ENCODE data around the gene PDE6A. TPM values are rescaled to one million over a fixed set of nuclear protein-coding genes. Genes with fewer than 3 reads are reported as not detected.

PDE6A gene
- total and polyA plus RNA-seq, 2 of the 13 experiments (the other 11 are each of a cell fraction or from before 2014, with no cell fraction given) = 0.01 TPM; not detected in 1

GRCh38 chr5:149820012-149820411 lies 124.6 kb downstream of the PDE6A start (continued):
- TF ChIP-seq ETV6 (CRISPR knock-in tag; conservative IDR thresholded peaks at IDR 0.05) (no peak), ZNF121 (CRISPR knock-in tag; IDR thresholded peaks at IDR 0.05) (no peak), HMG20B (CRISPR knock-in tag; conservative IDR thresholded peaks at IDR 0.05) (no peak)
- TF ChIP-seq, protein P1, sequence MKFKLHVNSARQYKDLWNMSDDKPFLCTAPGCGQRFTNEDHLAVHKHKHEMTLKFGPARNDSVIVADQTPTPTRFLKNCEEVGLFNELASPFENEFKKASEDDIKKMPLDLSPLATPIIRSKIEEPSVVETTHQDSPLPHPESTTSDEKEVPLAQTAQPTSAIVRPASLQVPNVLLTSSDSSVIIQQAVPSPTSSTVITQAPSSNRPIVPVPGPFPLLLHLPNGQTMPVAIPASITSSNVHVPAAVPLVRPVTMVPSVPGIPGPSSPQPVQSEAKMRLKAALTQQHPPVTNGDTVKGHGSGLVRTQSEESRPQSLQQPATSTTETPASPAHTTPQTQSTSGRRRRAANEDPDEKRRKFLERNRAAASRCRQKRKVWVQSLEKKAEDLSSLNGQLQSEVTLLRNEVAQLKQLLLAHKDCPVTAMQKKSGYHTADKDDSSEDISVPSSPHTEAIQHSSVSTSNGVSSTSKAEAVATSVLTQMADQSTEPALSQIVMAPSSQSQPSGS (CRISPR knock-in tag; IDR thresholded peaks at IDR 0.05) = no peak

GRCh38 chr5:149818116-149818515 lies 126.5 kb downstream of the PDE6A start:
- BruUV-seq (replicated peaks) = no TSS peak
- FAIRE-seq = no peak
- Histone ChIP-seq H2AFZ (ENCODE audit: low read length) (no peak overlapping the region), H3K79me2 (ENCODE audit: insufficient read depth, low read length) (no peaks in the 10 kb centered on the region), H3K4me1 (ENCODE audit: insufficient read depth, low read length) (peaks cover 9% of the 10 kb centered on the region; the same call in 1 of the 2 replicates), H3K9me3 (ENCODE audit: low read length) (no peaks in the 10 kb centered on the region), H3K36me3 (replicated peaks in 1 of 2; ENCODE audit: control insufficient read depth in 1 of 2, insufficient read depth in 2 of 2, low read length in 2 of 2) (no peaks in the 10 kb centered on the region; a peak in 1 of 5 replicates), H3K9ac (ENCODE audit: insufficient read depth, low read depth, low read length) (no peak overlapping the region), H3K27ac (ENCODE audit: extremely low read length, insufficient read depth, low read length) (no peak overlapping the region), H3K4me2 (ENCODE audit: low read depth, low read length) (no peak overlapping the region), H3K27me3 (ENCODE audit: control insufficient read depth in 1 of 2, insufficient read depth in 2 of 2, low read length in 2 of 2) (no peaks in the 10 kb centered on the region), H3K4me3 (replicated peaks in 1 of 3; ENCODE audit: insufficient read depth in 1 of 3, low read depth in 2 of 3, low read length in 3 of 3) (no peak overlapping the region), H4K20me1 (ENCODE audit: insufficient read depth, low read length) (no peaks in the 10 kb centered on the region)
- 96% methylated on average over 4 of the region's 4 CpGs for WGBS (ENCODE audit: low lambda C conversion rate)
- CTCF ChIA-PET (ENCODE audit: low intra/inter-chr PET ratio, low total read pairs) = no interaction called here
- POLR2A ChIA-PET = no interaction called here
- intact Hi-C loops (cut with micrococcal nuclease; ENCODE audit: unreplicated experiment) = no loop called here
- in situ Hi-C loops (cut with HindIII; ENCODE audit: extremely low pct_ligation_motif_present, low pct_unique_long_range_greater_than_20kb) = no loop called here
- no peak for ATAC-seq
- no peak for DNase-seq (ENCODE audit: low spot score)
- no peak for TF ChIP-seq ZBTB26 (CRISPR knock-in tag; IDR thresholded peaks at IDR 0.05; ENCODE audit: borderline replicate concordance)
- no peak for TF ChIP-seq ZNF800 (CRISPR knock-in tag; IDR thresholded peaks at IDR 0.05)
- TF ChIP-seq HIVEP1 (CRISPR knock-in tag; IDR thresholded peaks at IDR 0.05) = no peak
- TF ChIP-seq ZNF138 (CRISPR knock-in tag; IDR thresholded peaks at IDR 0.05; ENCODE audit: low read depth) = no peak
- no peak for TF ChIP-seq AGO2 (optimal IDR thresholded peaks at IDR 0.05; ENCODE audit: low read depth, low read length)
- TF ChIP-seq CEBPZ (IDR thresholded peaks at IDR 0.05; ENCODE audit: low read length) = no peak
- no peak for TF ChIP-seq YY1 (IDR thresholded peaks at IDR 0.05; ENCODE audit: insufficient read depth, insufficient replicate concordance, low read depth, low read length)
- TF ChIP-seq ZNF256 (CRISPR knock-in tag; conservative IDR thresholded peaks at IDR 0.05) = no peak
